Measurements from ENCODE around the gene PISD. TPM values are rescaled to one million over a fixed set of nuclear protein-coding genes. Genes with fewer than 3 reads are reported as not detected.
A peak's percentile ranks its signal among the peaks of the same experiment; 100 is the strongest.

Gene PISD
- total and polyA plus RNA-seq, 2 donors (not counting 1 experiment from before 2014, with no cell fraction given): 21.1 to 25.6 TPM

DNA sequence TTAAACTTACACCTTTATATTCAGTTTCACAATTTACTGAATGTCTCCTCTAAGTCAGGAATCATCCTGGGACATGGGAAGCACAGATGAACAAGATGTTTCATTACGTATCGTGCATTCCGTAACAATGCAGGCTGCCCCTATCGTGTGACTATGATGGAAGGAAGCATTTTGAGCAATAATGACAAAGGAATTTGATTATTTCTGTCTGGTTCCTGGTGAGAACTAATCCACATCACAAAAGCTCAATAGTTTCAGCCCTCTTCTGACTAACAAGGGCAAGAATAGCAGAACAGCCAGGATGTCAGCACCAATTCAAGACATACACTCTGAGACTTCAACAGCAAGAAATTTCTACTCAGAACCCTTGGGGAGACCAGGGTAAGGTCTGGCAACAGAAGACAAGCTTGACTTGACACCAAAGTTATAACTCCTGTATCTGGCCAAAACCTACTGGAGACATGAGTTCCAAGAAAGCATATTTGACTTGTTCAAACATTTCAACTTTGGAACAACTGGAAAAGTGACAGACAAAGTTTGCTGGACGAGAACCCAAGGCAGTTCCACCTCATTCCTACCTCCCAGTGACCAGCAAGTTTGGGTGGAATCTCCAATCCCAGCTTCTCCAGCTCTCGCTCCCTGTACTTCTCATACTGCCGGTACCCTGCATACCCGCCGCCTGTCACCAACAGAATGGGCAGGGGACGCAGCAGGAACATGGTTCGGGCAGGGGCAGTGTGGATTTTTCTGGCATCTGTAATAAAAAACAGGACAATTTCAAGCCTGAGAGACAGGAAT, 14.3 kb downstream of the PISD start:
- H3K4me2 ChIP-seq (ENCODE audit: extremely low read depth, insufficient read depth, low read length): no peak overlapping the region
- peaks cover 8% of the 10 kb centered on the region for H3K79me2 ChIP-seq (ENCODE audit: control insufficient read depth, insufficient read depth, low read length)
- H2AFZ ChIP-seq (ENCODE audit: low read length): no peak overlapping the region
- no peaks in the 10 kb centered on the region for H4K20me1 ChIP-seq (ENCODE audit: control insufficient read depth, extremely low read depth, insufficient read depth, low read length)
- no peaks in the 10 kb centered on the region for H3K9me3 ChIP-seq (ENCODE audit: control insufficient read depth, insufficient read depth, low read depth, low read length)
- no peak for TF ChIP-seq EZH2 (IDR thresholded peaks at IDR 0.05; ENCODE audit: low read length, missing control alignments)
- TF ChIP-seq, protein P1, sequence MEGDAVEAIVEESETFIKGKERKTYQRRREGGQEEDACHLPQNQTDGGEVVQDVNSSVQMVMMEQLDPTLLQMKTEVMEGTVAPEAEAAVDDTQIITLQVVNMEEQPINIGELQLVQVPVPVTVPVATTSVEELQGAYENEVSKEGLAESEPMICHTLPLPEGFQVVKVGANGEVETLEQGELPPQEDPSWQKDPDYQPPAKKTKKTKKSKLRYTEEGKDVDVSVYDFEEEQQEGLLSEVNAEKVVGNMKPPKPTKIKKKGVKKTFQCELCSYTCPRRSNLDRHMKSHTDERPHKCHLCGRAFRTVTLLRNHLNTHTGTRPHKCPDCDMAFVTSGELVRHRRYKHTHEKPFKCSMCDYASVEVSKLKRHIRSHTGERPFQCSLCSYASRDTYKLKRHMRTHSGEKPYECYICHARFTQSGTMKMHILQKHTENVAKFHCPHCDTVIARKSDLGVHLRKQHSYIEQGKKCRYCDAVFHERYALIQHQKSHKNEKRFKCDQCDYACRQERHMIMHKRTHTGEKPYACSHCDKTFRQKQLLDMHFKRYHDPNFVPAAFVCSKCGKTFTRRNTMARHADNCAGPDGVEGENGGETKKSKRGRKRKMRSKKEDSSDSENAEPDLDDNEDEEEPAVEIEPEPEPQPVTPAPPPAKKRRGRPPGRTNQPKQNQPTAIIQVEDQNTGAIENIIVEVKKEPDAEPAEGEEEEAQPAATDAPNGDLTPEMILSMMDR (conservative IDR thresholded peaks at IDR 0.05 in 1 of 2, IDR thresholded peaks at IDR 0.05 in 1 of 2; ENCODE audit: low read depth in 1 of 2, low read length in 2 of 2): no peak
- no peaks in the 10 kb centered on the region for H3K36me3 ChIP-seq (ENCODE audit: control insufficient read depth, insufficient read depth, low read length)
- DNase-seq (ENCODE audit: low read depth in 2 of 2): peak; percentile 65 to 84
- H3K27me3 ChIP-seq (ENCODE audit: control insufficient read depth, insufficient read depth, low read length): no peaks in the 10 kb centered on the region
- H3K9ac ChIP-seq (ENCODE audit: insufficient read depth, low read length): no peak overlapping the region
- H3K27ac ChIP-seq (ENCODE audit: insufficient read depth, low read length): peak overlapping the region; percentile 88
- no peak overlapping the region for H3K4me3 ChIP-seq (replicated peaks in 1 of 4; ENCODE audit: control extremely low read depth in 1 of 4, insufficient read depth in 1 of 4, low read depth in 3 of 4, low read length in 4 of 4)
- H3K4me1 ChIP-seq (ENCODE audit: control insufficient read depth, extremely low read depth, insufficient read depth, low read length): peaks cover 18% of the 10 kb centered on the region

DNA sequence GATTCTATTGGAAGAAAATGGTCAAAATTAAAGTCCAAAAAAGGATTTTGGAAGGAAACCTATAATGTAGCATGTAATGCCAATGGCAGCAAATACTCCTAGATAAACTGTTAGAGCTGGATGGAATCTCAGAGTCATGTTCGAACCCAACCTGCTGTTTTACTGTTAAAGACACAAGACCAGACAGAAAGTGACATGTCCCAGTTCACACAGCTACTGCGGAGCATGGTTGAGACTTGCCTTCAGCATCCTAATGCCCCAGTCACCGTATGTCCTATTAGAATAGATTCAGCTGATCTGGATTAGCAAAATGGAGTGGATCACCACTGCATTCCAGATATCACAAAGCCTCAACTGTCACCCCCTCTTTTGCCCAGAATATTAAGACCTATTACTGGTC, 14.9 kb downstream of the PISD start:
- Histone ChIP-seq H3K9me3 (ENCODE audit: control insufficient read depth, insufficient read depth, low read depth, low read length) (no peaks in the 10 kb centered on the region), H3K9ac (ENCODE audit: insufficient read depth, low read length) (no peak overlapping the region), H4K20me1 (ENCODE audit: control insufficient read depth, extremely low read depth, insufficient read depth, low read length) (no peaks in the 10 kb centered on the region), H3K4me2 (ENCODE audit: extremely low read depth, insufficient read depth, low read length) (no peak overlapping the region), H3K36me3 (ENCODE audit: control insufficient read depth, insufficient read depth, low read length) (no peaks in the 10 kb centered on the region), H3K4me1 (ENCODE audit: control insufficient read depth, extremely low read depth, insufficient read depth, low read length) (peaks cover 18% of the 10 kb centered on the region), H3K27me3 (ENCODE audit: control insufficient read depth, insufficient read depth, low read length) (no peaks in the 10 kb centered on the region), H2AFZ (ENCODE audit: low read length) (no peak overlapping the region), H3K27ac (ENCODE audit: insufficient read depth, low read length) (peak overlapping the region; percentile 88), H3K79me2 (ENCODE audit: control insufficient read depth, insufficient read depth, low read length) (peaks cover 7% of the 10 kb centered on the region), H3K4me3 (replicated peaks in 1 of 4; ENCODE audit: control extremely low read depth in 1 of 4, insufficient read depth in 1 of 4, low read depth in 3 of 4, low read length in 4 of 4) (no peak overlapping the region)
- no peak for DNase-seq (ENCODE audit: low read depth in 2 of 2)
- TF ChIP-seq, protein P1 (conservative IDR thresholded peaks at IDR 0.05 in 1 of 2, IDR thresholded peaks at IDR 0.05 in 1 of 2; ENCODE audit: low read depth in 1 of 2, low read length in 2 of 2): no peak
- TF ChIP-seq EZH2 (IDR thresholded peaks at IDR 0.05; ENCODE audit: low read length, missing control alignments): no peak

DNA sequence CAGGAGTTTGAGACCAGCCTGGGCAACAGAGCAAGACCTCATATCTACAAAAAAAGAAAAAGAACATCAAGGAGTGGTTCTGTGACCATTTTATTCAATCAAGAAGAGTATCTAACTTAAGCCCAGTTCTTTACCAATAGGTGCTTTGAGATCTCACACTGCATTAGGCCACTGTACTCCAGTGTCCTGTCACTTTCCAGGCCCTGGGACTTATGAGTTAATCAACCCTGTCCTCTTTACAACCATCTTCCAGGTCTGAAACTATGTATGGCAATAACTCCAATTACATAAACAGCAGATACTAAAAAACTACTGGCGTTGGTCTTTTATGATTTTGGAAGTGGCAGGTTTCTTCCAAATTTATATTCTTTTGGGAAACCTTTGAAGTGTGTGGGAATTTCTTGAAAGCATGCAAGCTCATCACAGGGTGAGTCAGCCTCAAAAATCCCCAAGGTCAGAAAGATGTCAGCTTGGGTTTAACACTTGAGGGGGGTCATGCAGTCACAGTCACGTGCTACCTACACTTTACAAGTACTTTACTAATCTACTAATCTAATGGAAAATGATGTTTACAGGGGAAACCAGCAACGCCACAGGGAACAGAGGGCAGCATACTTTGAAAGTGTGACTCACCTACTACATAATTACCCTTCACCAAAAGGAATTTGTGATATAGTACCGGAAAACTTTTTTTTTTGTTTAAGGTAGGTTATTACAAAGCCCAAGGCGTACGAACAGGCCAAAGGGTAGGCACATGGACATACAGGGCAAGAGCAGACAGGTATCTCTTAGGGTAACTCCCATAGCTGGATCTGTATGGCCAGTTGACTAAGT, 15.6 kb downstream of the PISD start:
- H3K4me1 ChIP-seq (ENCODE audit: control insufficient read depth, extremely low read depth, insufficient read depth, low read length): peaks cover 18% of the 10 kb centered on the region
- H4K20me1 ChIP-seq (ENCODE audit: control insufficient read depth, extremely low read depth, insufficient read depth, low read length): no peaks in the 10 kb centered on the region
- H3K36me3 ChIP-seq (ENCODE audit: control insufficient read depth, insufficient read depth, low read length): no peaks in the 10 kb centered on the region
- H2AFZ ChIP-seq (ENCODE audit: low read length): no peak overlapping the region
- H3K4me2 ChIP-seq (ENCODE audit: extremely low read depth, insufficient read depth, low read length): peak overlapping the region; percentile 25
- no peaks in the 10 kb centered on the region for H3K27me3 ChIP-seq (ENCODE audit: control insufficient read depth, insufficient read depth, low read length)
- H3K79me2 ChIP-seq (ENCODE audit: control insufficient read depth, insufficient read depth, low read length): peaks cover 7% of the 10 kb centered on the region
- peak; percentile 95 to 99 for DNase-seq (ENCODE audit: low read depth in 2 of 2)
- peak overlapping the region; percentile 88 for H3K27ac ChIP-seq (ENCODE audit: insufficient read depth, low read length)
- no peak overlapping the region for H3K4me3 ChIP-seq (replicated peaks in 1 of 4; ENCODE audit: control extremely low read depth in 1 of 4, insufficient read depth in 1 of 4, low read depth in 3 of 4, low read length in 4 of 4)
- TF ChIP-seq, protein P1 (conservative IDR thresholded peaks at IDR 0.05 in 1 of 2, IDR thresholded peaks at IDR 0.05 in 1 of 2; ENCODE audit: low read depth in 1 of 2, low read length in 2 of 2): no peak
- no peak for TF ChIP-seq EZH2 (IDR thresholded peaks at IDR 0.05; ENCODE audit: low read length, missing control alignments)
- no peaks in the 10 kb centered on the region for H3K9me3 ChIP-seq (ENCODE audit: control insufficient read depth, insufficient read depth, low read depth, low read length)
- peak overlapping the region; percentile 26 for H3K9ac ChIP-seq (ENCODE audit: insufficient read depth, low read length)
